Cortex of kidney (tissue), 1 donor: ENCODE data around the gene PAN3.

Experiments used
- DNase-seq: peaks from one replicate; lab custom pipeline; 2025; lab: John Stamatoyannopoulos, UW

PAN3 gene

DNA sequence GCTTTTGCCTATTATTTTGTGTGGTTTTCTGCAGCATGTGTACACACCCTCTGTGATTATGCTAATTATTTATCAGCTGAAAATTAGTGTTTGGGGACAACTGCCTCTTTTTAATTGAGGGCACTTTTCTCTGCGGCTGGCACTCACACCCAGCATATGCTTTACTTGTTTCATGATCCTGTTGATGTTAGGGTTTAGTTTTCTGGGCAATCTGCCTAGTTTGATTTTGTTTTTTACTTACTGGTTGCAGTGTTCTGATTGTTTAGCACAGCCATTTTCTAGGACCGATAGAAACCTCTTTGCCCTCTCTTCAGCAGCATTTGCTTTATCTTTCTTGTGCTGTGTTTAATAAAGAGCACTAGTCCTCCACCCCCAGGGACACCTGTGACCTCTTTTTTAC lies 161.6 kb downstream of the PAN3 start:
- DNase-seq = no peak

DNA sequence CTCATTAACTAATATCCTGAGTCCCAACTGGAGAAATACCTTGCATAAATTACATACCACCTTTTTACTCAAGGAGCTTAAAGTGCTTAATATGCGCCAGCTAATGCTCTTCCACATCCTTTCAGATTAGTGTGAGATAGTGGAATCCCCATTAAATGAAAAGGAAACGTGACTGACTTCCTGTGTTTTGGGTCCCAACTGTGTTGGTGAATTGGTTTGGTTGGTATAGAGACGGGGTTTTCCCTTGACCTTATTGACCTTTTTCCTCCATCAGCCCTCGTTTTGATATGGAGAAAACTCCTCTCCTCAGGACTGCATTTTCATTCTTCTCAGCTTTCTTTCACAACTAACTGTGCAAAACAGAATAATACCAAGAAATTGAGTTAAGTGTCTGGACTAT lies 163.5 kb downstream of the PAN3 start:
- DNase-seq = no peak

DNA sequence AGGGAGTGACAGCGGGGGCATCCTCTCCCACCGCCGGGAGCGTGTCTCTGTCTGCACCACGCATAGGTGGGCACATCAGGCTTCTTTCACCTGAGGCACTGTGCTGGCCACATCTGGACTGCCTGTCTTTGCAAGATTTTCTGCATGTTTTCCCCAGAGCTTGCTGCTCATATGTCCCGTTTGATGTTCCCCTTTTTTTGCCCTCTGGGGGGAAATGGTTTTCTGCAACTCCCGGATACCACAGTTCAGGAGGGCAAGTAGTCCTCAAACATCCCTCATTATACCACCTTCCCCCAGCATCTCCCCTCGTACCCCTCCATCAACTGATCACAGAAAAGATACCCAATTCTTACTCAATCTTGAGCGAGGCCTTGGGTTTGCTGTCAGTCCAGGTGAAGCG lies 168.0 kb downstream of the PAN3 start:
- DNase-seq = no peak

DNA sequence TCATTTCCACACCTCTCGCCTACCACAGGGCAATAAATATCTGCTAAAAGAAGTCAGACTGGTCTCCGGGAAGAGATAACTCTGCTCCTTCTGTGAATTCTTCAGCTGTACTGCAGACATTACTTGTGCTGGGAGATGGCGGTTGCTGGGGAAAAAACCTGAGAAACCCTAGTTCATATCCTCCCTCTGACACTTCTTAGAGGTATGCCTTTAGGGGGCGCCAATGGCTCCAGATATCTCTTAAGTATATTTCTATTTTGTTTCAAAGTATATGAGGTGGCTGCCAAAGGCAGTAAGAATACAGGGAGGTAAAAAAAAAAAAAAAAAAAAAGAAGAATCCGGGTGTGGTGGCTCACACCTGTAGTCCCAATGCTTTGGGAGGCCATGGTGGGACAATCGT lies 175.2 kb downstream of the PAN3 start:
- DNase-seq = no peak

DNA sequence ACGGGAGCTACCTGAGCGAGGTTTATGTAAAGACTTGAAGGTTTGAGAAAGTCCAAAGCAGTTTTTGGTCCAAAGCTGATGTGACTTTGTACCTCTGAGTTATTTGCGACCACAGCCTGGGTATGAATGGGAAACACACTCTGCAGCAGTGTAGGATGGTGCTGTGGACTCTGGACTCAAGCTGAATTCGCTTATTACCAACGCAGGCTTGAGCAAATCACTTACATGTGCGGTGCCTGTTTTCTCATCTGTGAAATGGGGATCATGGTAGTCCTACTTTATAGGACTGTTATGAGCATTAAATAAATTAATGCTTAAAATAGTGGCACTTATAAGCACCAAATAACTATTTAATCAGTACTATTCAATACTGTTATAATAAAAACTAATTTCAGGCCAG lies 176.5 kb downstream of the PAN3 start:
- no peak for DNase-seq

DNA sequence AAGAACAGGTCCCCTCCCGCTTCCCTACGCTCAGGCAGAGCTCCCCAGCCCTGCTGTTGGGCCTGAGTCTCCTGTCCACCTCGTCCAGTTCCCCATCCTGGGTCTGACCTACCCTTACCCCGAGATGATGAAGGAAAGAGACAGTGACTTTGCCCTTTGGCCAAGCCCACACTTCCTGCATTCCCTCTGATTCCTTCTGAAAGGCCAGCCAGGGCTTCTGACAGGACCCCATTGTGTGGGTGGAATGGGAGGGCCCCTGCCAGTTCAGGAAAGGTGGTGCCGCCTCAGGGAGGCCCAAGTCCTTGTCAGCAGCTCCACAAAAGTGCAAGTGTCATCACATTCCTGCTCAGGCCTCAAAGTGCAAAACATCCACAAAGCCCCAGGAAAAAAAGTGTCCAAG lies 177.8 kb downstream of the PAN3 start:
- DNase-seq = no peak

DNA sequence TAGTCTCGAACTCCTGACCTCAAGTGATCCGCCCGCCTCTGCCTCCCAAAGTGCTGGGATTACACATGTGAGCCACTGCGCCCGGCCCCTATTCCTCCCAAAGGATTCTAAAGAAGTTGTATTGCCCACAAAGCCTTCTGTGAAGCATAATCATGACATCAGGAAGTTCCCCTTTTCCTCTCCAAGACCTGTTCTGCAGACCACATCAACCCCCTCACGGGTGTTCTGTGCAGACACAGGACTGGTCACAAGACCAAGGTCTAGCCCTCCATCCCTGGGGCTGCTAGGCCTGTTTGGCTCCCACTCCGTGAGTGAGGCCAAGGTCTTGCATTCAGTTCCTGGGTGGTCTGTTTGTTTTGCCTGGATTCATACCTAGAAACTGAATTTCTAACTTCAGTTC lies 178.5 kb downstream of the PAN3 start:
- no peak for DNase-seq

DNA sequence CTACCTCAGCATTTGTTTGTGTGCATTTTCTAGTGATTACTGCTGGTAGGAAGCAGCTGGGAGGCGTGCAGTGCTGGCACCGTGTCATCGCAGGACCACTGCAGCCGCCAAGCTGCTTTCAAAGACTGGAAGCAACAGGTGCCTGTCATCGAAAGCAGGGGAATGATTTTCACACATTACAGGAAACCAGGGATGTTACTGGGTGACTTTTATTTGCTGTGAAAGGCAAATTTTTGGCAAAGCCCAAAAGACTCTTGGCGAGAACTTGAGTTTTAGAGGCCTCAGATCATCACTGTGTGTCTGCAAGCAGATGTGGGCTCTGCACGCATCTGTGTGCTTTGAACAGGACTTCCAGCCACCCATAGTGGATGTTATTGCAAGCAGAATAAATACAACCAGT lies 180.2 kb downstream of the PAN3 start:
- DNase-seq = no peak

DNA sequence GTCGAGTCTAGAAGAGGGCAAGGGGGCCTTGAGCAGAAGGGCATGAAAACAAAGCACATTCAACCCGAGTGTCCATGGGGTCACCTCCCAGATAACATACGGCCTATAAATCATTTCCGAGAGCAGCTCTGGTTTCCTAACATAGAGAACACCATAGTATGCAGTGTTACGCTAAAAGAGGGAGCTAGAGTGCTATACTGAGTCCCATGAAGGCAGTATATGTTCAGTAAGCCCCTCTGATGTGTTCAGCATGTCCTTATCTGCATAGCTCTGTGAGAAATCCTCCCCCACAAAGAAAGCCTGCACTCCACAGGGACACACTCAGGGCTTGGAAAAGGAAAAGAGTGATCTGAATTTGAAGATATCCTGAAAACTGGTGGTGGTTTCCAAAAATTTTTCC lies 181.2 kb downstream of the PAN3 start:
- DNase-seq = no peak

DNA sequence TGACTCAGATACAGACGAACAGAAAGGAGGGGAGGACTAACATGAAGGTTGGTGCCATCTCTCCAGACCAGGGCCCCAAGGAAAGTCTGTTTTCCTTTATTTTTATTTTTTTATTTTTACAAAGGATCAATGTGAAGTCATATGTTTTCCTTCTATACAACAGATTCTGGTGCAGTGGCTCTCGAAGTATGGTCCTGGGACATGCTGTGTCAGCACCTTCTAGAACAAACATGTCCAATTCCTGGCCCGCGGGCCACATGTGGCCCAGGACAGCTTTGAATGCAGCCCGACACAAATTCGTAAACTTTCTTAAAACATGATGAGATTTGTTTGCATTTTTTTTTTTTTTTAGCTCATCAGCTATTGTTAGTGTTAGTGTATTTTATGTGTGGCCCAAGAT lies 181.9 kb downstream of the PAN3 start:
- DNase-seq = no peak

DNA sequence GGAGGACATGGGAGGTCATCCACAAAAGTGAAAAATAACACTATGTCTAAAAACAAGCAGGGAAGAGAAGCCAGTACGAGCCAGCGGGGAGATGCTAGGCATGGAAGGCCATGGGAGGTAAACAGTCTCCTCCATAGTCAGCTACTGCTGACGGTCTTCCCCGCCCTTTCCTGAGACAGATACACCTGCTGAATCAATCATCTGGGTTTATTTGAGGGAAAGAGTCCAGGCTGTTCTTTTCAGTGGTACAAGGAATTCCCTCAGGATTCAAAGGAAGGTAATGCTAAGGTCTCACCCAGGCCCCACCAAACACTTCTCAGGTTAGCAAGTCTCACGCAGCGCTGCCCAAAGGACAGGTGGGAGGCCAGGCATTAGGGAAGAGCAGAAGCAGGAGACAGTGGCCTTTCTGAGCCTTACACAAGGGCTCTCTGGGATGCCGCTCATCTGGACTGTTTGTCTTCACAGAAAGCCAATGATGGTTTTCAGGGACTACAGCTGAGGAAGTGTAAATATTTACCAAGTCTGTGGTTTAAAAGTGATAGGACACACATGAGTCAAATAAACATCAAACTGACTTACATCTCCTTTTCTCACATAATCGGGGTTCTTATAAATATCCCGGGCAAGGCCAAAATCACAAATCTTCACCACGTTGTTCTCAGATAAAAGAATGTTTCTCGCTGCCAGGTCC lies 182.7 kb downstream of the PAN3 start:
- DNase-seq = no peak

DNA sequence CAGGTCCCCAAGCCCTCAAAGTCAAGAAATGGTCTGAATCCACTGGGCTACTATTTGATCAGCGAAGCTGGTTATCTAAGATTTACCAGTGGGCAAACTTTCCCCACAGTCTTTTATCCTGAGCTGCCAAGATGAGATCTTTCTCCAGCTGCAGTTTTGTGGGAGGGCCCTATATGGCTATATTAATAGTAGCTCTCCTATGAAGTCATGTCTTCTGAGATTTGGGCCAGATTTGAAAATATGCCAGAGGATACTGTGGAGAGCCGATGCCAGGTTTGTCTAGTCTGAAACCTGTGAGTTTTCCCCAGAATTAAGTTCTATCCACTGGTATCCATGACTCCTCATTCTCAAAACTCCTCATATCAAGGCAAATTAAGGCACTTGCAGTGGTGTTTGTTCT lies 183.4 kb downstream of the PAN3 start:
- DNase-seq = no peak

DNA sequence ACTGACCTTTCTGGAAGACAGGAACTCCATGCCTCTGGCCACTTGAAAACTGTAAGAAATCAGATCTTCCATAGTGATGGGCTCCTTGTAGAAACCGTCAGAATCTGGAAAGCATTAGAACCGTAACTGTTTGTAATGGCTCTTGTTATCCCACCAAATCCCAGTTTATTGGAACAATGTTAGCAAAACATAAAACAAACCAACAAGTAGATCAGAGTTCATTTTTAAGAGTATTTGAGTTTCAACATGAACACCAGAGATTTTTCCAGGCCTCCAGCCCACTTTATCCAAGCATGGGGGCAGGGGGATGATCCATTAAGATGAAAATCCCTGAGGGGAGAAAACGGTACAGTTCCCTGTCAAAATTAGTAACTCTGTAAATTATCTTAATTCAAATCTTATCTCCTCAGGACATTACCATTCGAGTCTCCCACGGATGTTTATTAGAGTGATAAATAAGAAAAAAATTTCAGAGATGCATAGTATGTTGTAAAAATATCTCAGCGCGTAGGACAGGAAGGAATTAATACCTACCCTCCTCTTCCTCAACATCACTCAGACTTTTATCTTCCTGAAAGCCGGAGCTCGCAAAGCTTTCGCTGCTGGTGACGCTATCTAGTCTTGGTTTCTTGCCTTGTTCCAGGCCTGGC lies 184.0 kb downstream of the PAN3 start:
- no peak for DNase-seq

DNA sequence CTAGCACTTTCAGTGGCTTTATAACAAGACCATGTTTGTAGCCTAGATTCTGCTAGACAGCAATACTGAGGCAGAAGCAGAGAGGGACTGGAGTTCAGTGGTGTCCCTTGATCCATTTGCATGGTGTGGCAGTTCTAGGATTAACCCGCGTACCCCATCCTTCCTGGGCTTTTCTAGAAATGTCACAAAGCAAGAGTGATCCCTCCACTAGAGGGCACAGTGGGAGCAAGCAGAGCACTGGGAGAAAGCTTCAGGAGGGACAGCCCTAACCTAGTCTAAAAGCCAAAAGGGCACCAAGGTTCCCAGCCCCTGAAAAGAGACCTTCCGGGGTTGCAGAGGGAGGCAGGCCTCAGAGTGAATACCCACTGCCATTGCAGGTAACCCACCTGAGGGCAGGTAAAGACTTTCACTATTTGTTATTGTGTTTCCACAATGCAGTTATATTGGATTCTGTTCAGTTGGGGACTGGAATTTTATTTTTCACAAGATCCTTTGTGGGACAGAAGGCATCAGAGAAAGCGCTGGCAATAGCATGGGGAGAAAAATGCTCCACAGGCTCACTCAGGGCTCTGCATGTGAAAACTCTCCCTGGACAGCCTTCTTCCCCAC lies 185.9 kb downstream of the PAN3 start:
- no peak for DNase-seq

DNA sequence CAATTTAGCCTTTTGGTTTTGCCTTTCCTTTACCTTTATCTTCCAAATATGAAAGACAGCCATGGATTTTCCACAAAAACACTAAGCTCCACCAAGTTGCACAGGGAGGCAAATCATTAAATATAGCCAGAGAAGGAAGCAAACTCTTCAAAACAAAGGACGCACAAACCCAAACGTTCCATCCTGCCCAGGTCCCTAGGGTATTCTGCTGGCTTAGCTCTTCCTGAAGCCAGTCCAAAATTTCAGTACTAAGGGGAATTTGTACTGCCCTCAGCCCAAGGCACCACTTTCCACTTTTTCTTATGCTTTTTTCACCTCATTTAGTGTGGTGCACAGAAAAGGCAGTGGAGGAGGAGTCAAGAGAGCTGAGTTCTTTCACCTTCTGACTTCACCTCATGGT lies 186.7 kb downstream of the PAN3 start:
- no peak for DNase-seq

DNA sequence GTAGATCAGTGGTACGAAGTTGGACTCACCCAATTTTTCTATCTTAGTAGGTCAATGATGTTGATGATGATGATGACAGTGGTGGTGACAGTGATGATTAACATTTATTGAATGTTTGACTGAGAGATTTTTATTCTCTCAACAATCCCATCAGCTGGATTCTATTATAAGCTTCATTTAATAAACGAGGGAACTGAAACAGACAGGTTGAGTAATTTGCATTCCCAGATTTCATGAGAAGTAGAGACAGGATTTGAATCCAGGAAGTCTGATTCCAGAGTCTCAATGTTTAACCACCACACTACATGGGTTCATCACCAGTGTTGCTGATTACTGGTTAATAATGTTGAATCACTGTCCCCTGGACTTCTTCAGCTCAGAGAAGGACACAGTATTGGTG lies 187.7 kb downstream of the PAN3 start:
- DNase-seq = no peak

DNA sequence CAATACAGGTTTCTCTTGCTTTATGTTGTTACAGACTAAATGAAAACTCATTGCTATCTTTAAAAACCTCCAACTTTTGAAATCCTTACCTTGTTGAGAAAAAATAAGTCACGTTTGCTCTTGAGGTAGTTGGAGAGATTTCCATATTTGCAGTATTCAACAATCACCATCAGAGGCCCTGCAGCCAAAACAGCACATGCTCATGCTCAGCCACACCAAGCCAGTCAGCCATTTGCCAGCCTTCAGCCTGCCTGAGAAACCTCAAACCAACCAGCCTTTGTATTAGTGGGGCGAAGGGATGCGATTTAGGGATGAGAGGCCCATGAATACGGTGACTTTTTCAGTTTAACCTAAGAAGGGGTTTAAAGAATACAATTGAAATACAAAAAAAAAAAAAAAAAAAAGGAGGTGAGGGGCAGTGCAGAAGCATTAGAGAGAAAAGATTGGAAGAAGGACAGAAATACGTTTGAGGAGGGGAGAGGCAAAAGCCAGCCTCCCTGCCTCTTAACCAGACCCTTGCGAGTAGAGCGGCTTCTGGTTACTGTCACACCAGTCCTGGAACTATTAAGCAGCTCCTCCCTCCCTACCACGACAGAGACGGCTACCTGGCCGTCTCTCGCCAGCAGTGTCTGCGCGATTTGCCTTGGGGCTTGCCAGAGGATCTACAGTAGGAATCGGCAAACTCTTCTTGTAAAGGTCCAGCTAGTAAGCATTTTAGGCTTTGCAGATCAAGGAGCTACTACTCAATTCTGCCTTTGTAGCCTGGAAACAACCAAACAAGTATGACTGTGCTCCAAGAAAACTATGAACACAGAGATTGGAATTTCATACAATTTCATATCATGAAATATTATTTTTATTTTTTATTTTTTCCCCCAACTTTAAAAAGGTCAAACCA lies 189.3 kb downstream of the PAN3 start:
- DNase-seq = no peak

DNA sequence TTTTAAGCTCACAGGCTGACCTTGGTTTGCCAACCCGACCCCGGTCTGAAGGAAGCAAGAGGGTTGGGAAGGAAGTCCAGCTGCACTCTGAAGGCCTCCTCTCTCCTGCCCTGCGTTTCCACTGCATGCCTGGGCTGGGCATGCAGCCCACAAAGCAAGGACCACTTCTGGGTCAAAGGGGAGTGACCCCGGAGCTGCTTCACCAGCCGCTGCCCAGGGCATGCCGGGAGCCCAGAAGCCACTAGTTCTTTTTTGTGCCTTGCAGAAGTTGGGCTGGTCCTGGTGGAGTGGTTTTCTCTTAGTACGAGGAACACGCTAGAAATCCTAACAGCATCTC lies 189.9 kb downstream of the PAN3 start:
- no peak for DNase-seq

DNA sequence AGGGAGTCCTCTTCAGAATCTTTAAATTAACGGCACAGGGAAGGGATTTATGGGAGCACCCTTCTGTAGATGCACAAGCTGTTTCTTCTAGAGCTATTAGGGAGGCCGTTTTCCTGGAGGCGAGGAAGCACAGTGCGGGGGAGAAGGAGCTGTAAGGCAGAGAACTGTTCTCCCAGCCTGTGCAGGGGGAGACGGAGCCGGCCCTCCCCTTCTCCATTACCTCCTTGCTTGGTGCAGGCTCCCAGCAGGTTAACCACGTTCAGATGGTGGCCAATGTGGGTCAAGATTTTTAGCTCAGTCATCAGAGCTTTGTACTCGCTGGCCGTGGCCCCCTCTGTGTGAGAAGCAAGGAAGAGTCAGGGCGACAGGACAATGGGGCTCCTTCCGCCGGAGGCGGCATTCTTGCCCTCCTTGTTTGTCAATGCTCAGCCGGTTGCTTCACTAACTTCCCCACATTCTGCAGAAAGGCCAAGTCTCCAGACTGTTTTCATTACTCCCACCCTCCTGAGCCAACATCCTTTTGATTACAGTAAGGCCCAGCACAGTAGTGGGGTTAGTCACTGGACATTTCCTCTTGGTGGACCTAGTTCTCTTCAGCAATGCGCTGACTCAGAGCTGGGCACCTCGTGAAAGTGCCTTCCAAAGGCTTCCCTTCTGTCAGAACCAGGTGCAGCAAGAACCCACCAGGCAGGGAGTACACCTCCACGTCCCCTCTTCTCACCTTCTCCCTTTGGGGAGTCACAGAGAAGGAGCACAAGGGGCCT lies 191.2 kb downstream of the PAN3 start:
- DNase-seq = no peak

DNA sequence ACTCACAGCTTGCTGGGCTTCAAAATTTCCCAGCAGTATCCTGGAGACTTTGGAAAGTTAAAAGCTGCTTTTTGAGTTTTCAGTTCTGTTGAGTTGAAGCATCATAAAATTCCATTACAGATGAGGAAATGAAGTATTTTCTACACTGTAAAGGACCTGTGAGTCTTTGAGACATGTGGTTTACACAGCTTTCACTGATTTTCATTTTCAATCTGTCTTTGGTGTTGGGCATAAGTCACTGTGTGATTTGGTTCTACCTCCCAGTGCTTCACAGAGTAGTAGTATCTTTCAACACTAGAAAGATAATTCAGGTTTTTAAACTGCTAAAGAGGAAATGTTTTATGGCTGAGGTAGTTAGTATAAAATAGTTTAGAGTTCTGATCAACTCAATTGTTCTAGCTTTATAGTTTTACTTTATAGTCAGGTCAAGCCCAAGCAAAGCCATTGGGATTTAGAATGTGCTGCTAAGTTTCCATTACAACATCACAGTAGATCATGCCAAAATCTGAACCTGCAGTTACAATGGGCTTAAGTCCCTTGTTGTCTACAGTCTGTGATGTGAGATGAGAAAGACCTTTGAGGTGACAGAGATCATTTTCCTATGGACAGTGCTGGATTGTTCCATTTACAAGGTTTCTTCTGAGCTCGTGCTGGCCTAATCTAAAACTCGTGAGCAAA lies 195.0 kb downstream of the PAN3 start:
- no peak for DNase-seq

DNA sequence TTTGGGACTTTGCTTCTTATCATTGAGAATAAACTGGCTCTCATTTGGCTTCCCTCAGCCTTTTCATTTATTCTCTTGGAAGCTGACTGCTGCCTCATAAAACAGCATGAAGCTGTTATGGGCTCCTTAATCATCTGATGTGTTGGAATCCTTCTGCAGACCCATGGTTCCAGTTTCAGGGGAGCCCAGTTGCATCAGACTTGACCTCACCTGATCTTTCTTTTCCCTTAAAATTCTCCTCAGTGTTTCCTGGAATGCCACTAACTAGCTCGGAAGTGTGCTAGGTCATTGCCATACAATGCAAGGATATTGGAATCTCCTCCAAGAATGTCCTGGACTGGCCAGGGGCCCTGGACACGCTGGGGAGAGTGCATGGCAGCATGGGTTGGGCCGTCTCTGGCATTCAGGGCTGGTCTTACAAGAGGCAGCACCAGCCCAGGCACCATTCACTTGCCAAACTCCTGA lies 197.9 kb downstream of the PAN3 start:
- no peak for DNase-seq
